ENCODE measurements around the gene MCHR2. TPM values are rescaled to one million over a fixed set of nuclear protein-coding genes. Genes with fewer than 3 reads are reported as not detected.

The MCHR2 gene
- total RNA-seq, 1 experiment from 2014 or later, result not detected

DNA sequence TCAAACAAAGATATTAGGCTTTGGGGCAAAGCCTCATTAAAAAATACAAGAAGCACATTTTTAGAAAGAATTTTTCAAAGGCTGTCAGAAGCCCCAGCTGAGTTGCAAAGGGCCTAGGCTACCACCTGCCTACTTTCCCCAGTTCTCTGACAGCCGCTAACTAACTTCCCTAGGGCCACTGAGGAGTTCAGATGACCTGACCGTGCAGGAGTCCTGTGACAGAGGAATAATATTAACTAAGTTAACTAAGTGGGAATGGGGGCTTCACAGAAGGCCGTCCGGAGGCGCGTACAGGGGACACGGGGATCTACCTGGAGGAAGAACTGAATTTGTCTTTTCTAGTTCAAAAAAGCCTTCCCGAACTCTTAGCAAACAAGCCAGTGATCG is 884 bp downstream of the MCHR2 start:
- H3K36me3 ChIP-seq (ENCODE audit: insufficient read depth, low read length, poor library complexity, severe bottlenecking), result no peaks in the 10 kb centered on the region
- TF ChIP-seq EZH2 (IDR thresholded peaks at IDR 0.05; ENCODE audit: borderline replicate concordance, low read depth, low read length, poor library complexity, severe bottlenecking), result no peak
- TF ChIP-seq, protein P1, sequence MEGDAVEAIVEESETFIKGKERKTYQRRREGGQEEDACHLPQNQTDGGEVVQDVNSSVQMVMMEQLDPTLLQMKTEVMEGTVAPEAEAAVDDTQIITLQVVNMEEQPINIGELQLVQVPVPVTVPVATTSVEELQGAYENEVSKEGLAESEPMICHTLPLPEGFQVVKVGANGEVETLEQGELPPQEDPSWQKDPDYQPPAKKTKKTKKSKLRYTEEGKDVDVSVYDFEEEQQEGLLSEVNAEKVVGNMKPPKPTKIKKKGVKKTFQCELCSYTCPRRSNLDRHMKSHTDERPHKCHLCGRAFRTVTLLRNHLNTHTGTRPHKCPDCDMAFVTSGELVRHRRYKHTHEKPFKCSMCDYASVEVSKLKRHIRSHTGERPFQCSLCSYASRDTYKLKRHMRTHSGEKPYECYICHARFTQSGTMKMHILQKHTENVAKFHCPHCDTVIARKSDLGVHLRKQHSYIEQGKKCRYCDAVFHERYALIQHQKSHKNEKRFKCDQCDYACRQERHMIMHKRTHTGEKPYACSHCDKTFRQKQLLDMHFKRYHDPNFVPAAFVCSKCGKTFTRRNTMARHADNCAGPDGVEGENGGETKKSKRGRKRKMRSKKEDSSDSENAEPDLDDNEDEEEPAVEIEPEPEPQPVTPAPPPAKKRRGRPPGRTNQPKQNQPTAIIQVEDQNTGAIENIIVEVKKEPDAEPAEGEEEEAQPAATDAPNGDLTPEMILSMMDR (conservative IDR thresholded peaks at IDR 0.05; ENCODE audit: low read depth, low read length), result no peak
- ChIA-PET CTCF (no interaction called here), POLR2A (ENCODE audit: low non-redundant PET) (no interaction called here)
- intact Hi-C loops (cut with micrococcal nuclease; ENCODE audit: unreplicated experiment), result no loop called here
- H3K9me3 ChIP-seq (ENCODE audit: low read depth, low read length, poor library complexity, severe bottlenecking), result no peaks in the 10 kb centered on the region
- H3K27me3 ChIP-seq (replicated peaks; ENCODE audit: insufficient read depth, low read depth, low read length, poor library complexity), result peaks cover 34% of the 10 kb centered on the region
- no peak for DNase-seq (ENCODE audit: low spot score)
- no peak overlapping the region for H3K27ac ChIP-seq (ENCODE audit: low read depth, low read length, poor library complexity, severe bottlenecking)
- no peaks in the 10 kb centered on the region for H3K4me1 ChIP-seq (ENCODE audit: insufficient read depth, low read length, poor library complexity, severe bottlenecking)
- no TSS peak for BruUV-seq (replicated peaks)
- H3K4me3 ChIP-seq (ENCODE audit: low read depth, low read length, poor library complexity, severe bottlenecking), result no peak overlapping the region

DNA sequence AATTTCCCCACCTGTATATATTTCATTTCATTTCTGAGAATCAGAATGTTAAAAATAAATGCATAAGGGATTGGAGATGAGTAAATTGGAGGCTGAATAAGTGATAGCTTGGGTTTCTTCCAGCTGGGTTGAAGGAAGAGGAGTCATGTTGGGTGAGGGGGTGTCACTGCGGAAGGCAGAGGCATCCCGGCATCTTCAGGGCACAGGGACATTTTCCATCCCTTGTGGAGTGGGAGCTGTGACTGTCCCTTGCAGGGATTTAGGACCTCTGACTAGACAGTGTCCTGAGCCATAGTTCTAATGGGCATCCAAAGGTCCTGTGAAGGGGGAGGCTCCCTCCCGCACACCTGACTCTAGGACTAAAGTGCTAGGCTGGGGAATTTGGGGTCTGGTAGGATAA is 2.1 kb downstream of the MCHR2 start:
- Histone ChIP-seq H3K9me3 (ENCODE audit: low read depth, low read length, poor library complexity, severe bottlenecking) (no peaks in the 10 kb centered on the region), H3K4me3 (ENCODE audit: low read depth, low read length, poor library complexity, severe bottlenecking) (no peak overlapping the region), H3K36me3 (ENCODE audit: insufficient read depth, low read length, poor library complexity, severe bottlenecking) (no peaks in the 10 kb centered on the region), H3K4me1 (ENCODE audit: insufficient read depth, low read length, poor library complexity, severe bottlenecking) (no peaks in the 10 kb centered on the region), H3K27me3 (replicated peaks; ENCODE audit: insufficient read depth, low read depth, low read length, poor library complexity) (peaks cover 34% of the 10 kb centered on the region), H3K27ac (ENCODE audit: low read depth, low read length, poor library complexity, severe bottlenecking) (no peak overlapping the region)
- DNase-seq (ENCODE audit: low spot score), result no peak
- intact Hi-C loops (cut with micrococcal nuclease; ENCODE audit: unreplicated experiment), result no loop called here
- TF ChIP-seq, protein P1 (conservative IDR thresholded peaks at IDR 0.05; ENCODE audit: low read depth, low read length), result no peak
- TF ChIP-seq EZH2 (IDR thresholded peaks at IDR 0.05; ENCODE audit: borderline replicate concordance, low read depth, low read length, poor library complexity, severe bottlenecking), result no peak
- POLR2A ChIA-PET (ENCODE audit: low non-redundant PET), result no interaction called here
- no TSS peak for BruUV-seq (replicated peaks)
- CTCF ChIA-PET, result no interaction called here

DNA sequence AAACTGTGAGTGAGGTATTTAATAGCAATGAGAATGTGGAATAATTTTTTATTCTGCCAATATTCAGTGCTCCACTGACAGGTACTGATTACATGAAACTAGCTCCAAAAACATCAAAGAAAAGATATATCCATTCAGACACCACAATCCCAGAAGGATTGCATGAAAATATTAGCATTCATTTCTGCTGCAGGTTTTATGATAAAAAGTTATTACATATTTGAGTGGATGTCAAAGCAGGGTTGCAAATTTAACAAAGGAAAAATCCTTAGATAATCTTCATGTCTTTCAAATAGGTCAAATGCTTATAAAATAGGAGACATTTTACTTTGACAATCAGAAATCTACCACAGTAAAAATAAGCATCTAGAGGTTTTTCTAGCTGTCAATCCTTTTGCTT is 13.3 kb downstream of the MCHR2 start:
- DNase-seq (ENCODE audit: low spot score), result no peak
- ChIA-PET CTCF (no interaction called here), POLR2A (ENCODE audit: low non-redundant PET) (no interaction called here)

More for the DNA sequence above, 13.3 kb downstream of the MCHR2 start:
- H3K9me3 ChIP-seq (ENCODE audit: low read depth, low read length, poor library complexity, severe bottlenecking), result no peaks in the 10 kb centered on the region
- no peaks in the 10 kb centered on the region for H3K4me1 ChIP-seq (ENCODE audit: insufficient read depth, low read length, poor library complexity, severe bottlenecking)
- no peaks in the 10 kb centered on the region for H3K27me3 ChIP-seq (replicated peaks; ENCODE audit: insufficient read depth, low read depth, low read length, poor library complexity)
- H3K4me3 ChIP-seq (ENCODE audit: low read depth, low read length, poor library complexity, severe bottlenecking), result no peak overlapping the region
- intact Hi-C loops (cut with micrococcal nuclease; ENCODE audit: unreplicated experiment), result no loop called here
- no peak for TF ChIP-seq EZH2 (IDR thresholded peaks at IDR 0.05; ENCODE audit: borderline replicate concordance, low read depth, low read length, poor library complexity, severe bottlenecking)
- TF ChIP-seq, protein P1 (conservative IDR thresholded peaks at IDR 0.05; ENCODE audit: low read depth, low read length), result no peak
- no TSS peak for BruUV-seq (replicated peaks)
- H3K36me3 ChIP-seq (ENCODE audit: insufficient read depth, low read length, poor library complexity, severe bottlenecking), result no peaks in the 10 kb centered on the region
- H3K27ac ChIP-seq (ENCODE audit: low read depth, low read length, poor library complexity, severe bottlenecking), result no peak overlapping the region

Measured in A673 (cell line).